SH-SY5Y (cell line): ENCODE measurements around the gene SLC12A2.

Experiments
- GATA2 ChIP-seq: IDR thresholded peaks from 2 replicates; pipeline ENCODE4 v1.6.1; 2011; ENCODE audit warnings: mild to moderate bottlenecking, low read depth, low read length
- GATA3 ChIP-seq: IDR thresholded peaks from 2 replicates; pipeline ENCODE4 v1.6.1; 2011; ENCODE audit warnings: low read depth, mild to moderate bottlenecking, low read length, moderate library complexity

DNA sequence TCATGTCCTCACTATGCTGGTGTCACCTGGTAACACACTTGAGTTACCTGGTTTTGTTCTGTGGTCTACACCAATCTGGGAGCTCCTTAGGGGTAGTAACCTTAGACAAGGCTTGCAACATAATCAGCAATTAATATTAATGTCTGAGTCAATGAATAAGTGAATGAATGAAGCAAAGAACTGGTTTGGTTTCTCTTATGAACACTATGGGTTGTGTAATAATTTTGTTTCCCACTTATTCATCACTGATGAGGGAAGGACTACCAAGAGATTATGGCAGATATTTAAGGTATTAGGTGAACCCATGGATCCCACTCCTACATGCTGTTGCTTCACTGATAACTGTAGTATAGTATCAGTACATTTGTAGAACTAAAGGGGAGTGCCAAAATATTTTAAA lies 116.0 kb downstream of the SLC12A2 start:
- TF ChIP-seq GATA2, result no peak
- TF ChIP-seq GATA3, result no peak
